ENCODE measurements around the gene PPM1L.

The PPM1L gene

GRCh38 chr3:160792540-160792939 lies 36.5 kb downstream of the PPM1L start:
- H3K56ac ChIP-seq (ENCODE audit: low read length), result no peak overlapping the region
- no peak overlapping the region for H4K8ac ChIP-seq (ENCODE audit: low read depth, low read length)
- H2BK15ac ChIP-seq (replicated peaks; ENCODE audit: low read depth), result no peak overlapping the region
- no peak overlapping the region for H2BK120ac ChIP-seq (ENCODE audit: low read depth, low read length)
- H2BK5ac ChIP-seq (ENCODE audit: low read length), result no peak overlapping the region
- no peak overlapping the region for H3K4me2 ChIP-seq (ENCODE audit: low read length)
- peaks cover 8% of the 10 kb centered on the region for H3K4me1 ChIP-seq (ENCODE audit: control insufficient read depth, low read depth, low read length)
- H3K23ac ChIP-seq (ENCODE audit: low read length), result no peak overlapping the region
- H3K27ac ChIP-seq (ENCODE audit: low read depth, low read length), result no peak overlapping the region
- no peak overlapping the region for H3K18ac ChIP-seq (ENCODE audit: low read length)
- no peaks in the 10 kb centered on the region for H3K79me2 ChIP-seq (ENCODE audit: control insufficient read depth, insufficient read depth, low read length)
- no peak overlapping the region for H2AK5ac ChIP-seq (ENCODE audit: low read length)
- H3K4me3 ChIP-seq (ENCODE audit: low read length), result no peak overlapping the region
- no peak overlapping the region for H4K5ac ChIP-seq (ENCODE audit: low read length)
- H3K9ac ChIP-seq (ENCODE audit: low read length), result no peak overlapping the region
- no peaks in the 10 kb centered on the region for H3K36me3 ChIP-seq (ENCODE audit: control insufficient read depth, insufficient read depth, low read length)
- no peaks in the 10 kb centered on the region for H3K79me1 ChIP-seq (ENCODE audit: low read length)
- no CpG with 5 or more reads among the region's 2 CpGs for WGBS (ENCODE audit: extremely low coverage, insufficient coverage, low lambda C conversion rate)
- H3K4ac ChIP-seq (ENCODE audit: low read depth, low read length), result no peak overlapping the region
- no peak for DNase-seq
- no peaks in the 10 kb centered on the region for H3K27me3 ChIP-seq (ENCODE audit: insufficient read depth, low read length, poor library complexity)

- Histone ChIP-seq H3K36me3 (ENCODE audit: control insufficient read depth, insufficient read depth, low read length) (no peaks in the 10 kb centered on the region), H3K4me3 (ENCODE audit: low read length) (no peak overlapping the region), H3K18ac (ENCODE audit: low read length) (no peak overlapping the region), H3K4me1 (ENCODE audit: control insufficient read depth, low read depth, low read length) (peaks cover 8% of the 10 kb centered on the region), H3K23ac (ENCODE audit: low read length) (no peak overlapping the region), H3K9ac (ENCODE audit: low read length) (no peak overlapping the region), H3K4me2 (ENCODE audit: low read length) (no peak overlapping the region), H3K79me1 (ENCODE audit: low read length) (no peaks in the 10 kb centered on the region), H2AK5ac (ENCODE audit: low read length) (no peak overlapping the region), H2BK5ac (ENCODE audit: low read length) (no peak overlapping the region), H4K5ac (ENCODE audit: low read length) (no peak overlapping the region), H3K27me3 (ENCODE audit: insufficient read depth, low read length, poor library complexity) (no peaks in the 10 kb centered on the region), H3K27ac (ENCODE audit: low read depth, low read length) (no peak overlapping the region), H4K8ac (ENCODE audit: low read depth, low read length) (no peak overlapping the region), H3K79me2 (ENCODE audit: control insufficient read depth, insufficient read depth, low read length) (no peaks in the 10 kb centered on the region), H3K4ac (ENCODE audit: low read depth, low read length) (no peak overlapping the region), H3K56ac (ENCODE audit: low read length) (no peak overlapping the region), H2BK15ac (replicated peaks; ENCODE audit: low read depth) (no peak overlapping the region), H2BK120ac (ENCODE audit: low read depth, low read length) (no peak overlapping the region)
- peak; percentile 39 for DNase-seq
- WGBS (ENCODE audit: extremely low coverage, insufficient coverage, low lambda C conversion rate), result no CpG with 5 or more reads among the region's 1 CpG
These were observed 37.8 kb downstream of the PPM1L start for GRCh38 chr3:160793722-160794252.

- Histone ChIP-seq H3K23ac (ENCODE audit: low read length) (no peak overlapping the region), H4K5ac (ENCODE audit: low read length) (no peak overlapping the region), H3K4me3 (ENCODE audit: low read length) (no peak overlapping the region), H2BK5ac (ENCODE audit: low read length) (no peak overlapping the region), H3K9ac (ENCODE audit: low read length) (no peak overlapping the region), H3K79me2 (ENCODE audit: control insufficient read depth, insufficient read depth, low read length) (no peaks in the 10 kb centered on the region), H4K8ac (ENCODE audit: low read depth, low read length) (no peak overlapping the region), H3K56ac (ENCODE audit: low read length) (no peak overlapping the region), H3K4me1 (ENCODE audit: control insufficient read depth, low read depth, low read length) (peaks cover 8% of the 10 kb centered on the region), H2BK120ac (ENCODE audit: low read depth, low read length) (no peak overlapping the region), H3K4me2 (ENCODE audit: low read length) (no peak overlapping the region), H3K4ac (ENCODE audit: low read depth, low read length) (no peak overlapping the region), H3K27me3 (ENCODE audit: insufficient read depth, low read length, poor library complexity) (no peaks in the 10 kb centered on the region), H2AK5ac (ENCODE audit: low read length) (no peak overlapping the region), H3K18ac (ENCODE audit: low read length) (no peak overlapping the region), H2BK15ac (replicated peaks; ENCODE audit: low read depth) (no peak overlapping the region), H3K27ac (ENCODE audit: low read depth, low read length) (no peak overlapping the region), H3K36me3 (ENCODE audit: control insufficient read depth, insufficient read depth, low read length) (no peaks in the 10 kb centered on the region), H3K79me1 (ENCODE audit: low read length) (no peaks in the 10 kb centered on the region)
- no CpG with 5 or more reads among the region's 4 CpGs for WGBS (ENCODE audit: extremely low coverage, insufficient coverage, low lambda C conversion rate)
- peak; percentile 89 for DNase-seq
These were observed 40.2 kb downstream of the PPM1L start for GRCh38 chr3:160796089-160796812.

- Histone ChIP-seq H3K18ac (ENCODE audit: low read length) (no peak overlapping the region), H3K4me2 (ENCODE audit: low read length) (no peak overlapping the region), H3K4me1 (ENCODE audit: control insufficient read depth, low read depth, low read length) (peaks cover 8% of the 10 kb centered on the region), H2BK15ac (replicated peaks; ENCODE audit: low read depth) (no peak overlapping the region), H3K79me2 (ENCODE audit: control insufficient read depth, insufficient read depth, low read length) (no peaks in the 10 kb centered on the region), H3K27me3 (ENCODE audit: insufficient read depth, low read length, poor library complexity) (no peaks in the 10 kb centered on the region), H3K79me1 (ENCODE audit: low read length) (no peaks in the 10 kb centered on the region), H3K27ac (ENCODE audit: low read depth, low read length) (no peak overlapping the region), H4K8ac (ENCODE audit: low read depth, low read length) (no peak overlapping the region), H3K23ac (ENCODE audit: low read length) (no peak overlapping the region), H4K5ac (ENCODE audit: low read length) (no peak overlapping the region), H3K36me3 (ENCODE audit: control insufficient read depth, insufficient read depth, low read length) (no peaks in the 10 kb centered on the region), H3K4ac (ENCODE audit: low read depth, low read length) (no peak overlapping the region), H3K4me3 (ENCODE audit: low read length) (no peak overlapping the region), H2BK120ac (ENCODE audit: low read depth, low read length) (no peak overlapping the region), H3K9ac (ENCODE audit: low read length) (no peak overlapping the region), H3K56ac (ENCODE audit: low read length) (no peak overlapping the region), H2BK5ac (ENCODE audit: low read length) (no peak overlapping the region), H2AK5ac (ENCODE audit: low read length) (no peak overlapping the region)
- peak; percentile 92 for DNase-seq
- no CpG with 5 or more reads among the region's 1 CpG for WGBS (ENCODE audit: extremely low coverage, insufficient coverage, low lambda C conversion rate)
These were observed 40.8 kb downstream of the PPM1L start for GRCh38 chr3:160796813-160797164.

- no CpG with 5 or more reads among the region's 3 CpGs for WGBS (ENCODE audit: extremely low coverage, insufficient coverage, low lambda C conversion rate)
- Histone ChIP-seq H3K4me1 (ENCODE audit: control insufficient read depth, low read depth, low read length) (peaks cover 8% of the 10 kb centered on the region), H3K36me3 (ENCODE audit: control insufficient read depth, insufficient read depth, low read length) (no peaks in the 10 kb centered on the region), H2BK120ac (ENCODE audit: low read depth, low read length) (no peak overlapping the region), H2AK5ac (ENCODE audit: low read length) (no peak overlapping the region), H3K9ac (ENCODE audit: low read length) (no peak overlapping the region), H3K4me3 (ENCODE audit: low read length) (no peak overlapping the region), H4K5ac (ENCODE audit: low read length) (no peak overlapping the region), H2BK15ac (replicated peaks; ENCODE audit: low read depth) (no peak overlapping the region), H3K56ac (ENCODE audit: low read length) (no peak overlapping the region), H3K4me2 (ENCODE audit: low read length) (no peak overlapping the region), H3K23ac (ENCODE audit: low read length) (no peak overlapping the region), H3K4ac (ENCODE audit: low read depth, low read length) (no peak overlapping the region), H3K79me2 (ENCODE audit: control insufficient read depth, insufficient read depth, low read length) (no peaks in the 10 kb centered on the region), H3K18ac (ENCODE audit: low read length) (no peak overlapping the region), H3K27me3 (ENCODE audit: insufficient read depth, low read length, poor library complexity) (no peaks in the 10 kb centered on the region), H4K8ac (ENCODE audit: low read depth, low read length) (no peak overlapping the region), H3K79me1 (ENCODE audit: low read length) (no peaks in the 10 kb centered on the region), H3K27ac (ENCODE audit: low read depth, low read length) (no peak overlapping the region), H2BK5ac (ENCODE audit: low read length) (no peak overlapping the region)
- no peak for DNase-seq
These were observed 41.3 kb downstream of the PPM1L start for GRCh38 chr3:160797356-160797755.

Measured in mesendoderm (in vitro differentiated cells).